NT2/D1 (cell line): Measurements from ENCODE around the gene GPR135.

Experiments used
- SUZ12 ChIP-seq: IDR thresholded peaks from 2 replicates; pipeline ENCODE4 v1.6.1; 2011; ENCODE audit not compliant: insufficient read length, insufficient read depth; ENCODE audit errors: extremely low read depth
- YY1 ChIP-seq: IDR thresholded peaks from 2 replicates; pipeline ENCODE4 v1.6.1; 2011; ENCODE audit not compliant: insufficient read length, insufficient read depth
- ZNF274 ChIP-seq: IDR thresholded peaks from 2 replicates; pipeline ENCODE4 v1.6.1; 2011; ENCODE audit warnings: mild to moderate bottlenecking, low read depth, low read length

DNA sequence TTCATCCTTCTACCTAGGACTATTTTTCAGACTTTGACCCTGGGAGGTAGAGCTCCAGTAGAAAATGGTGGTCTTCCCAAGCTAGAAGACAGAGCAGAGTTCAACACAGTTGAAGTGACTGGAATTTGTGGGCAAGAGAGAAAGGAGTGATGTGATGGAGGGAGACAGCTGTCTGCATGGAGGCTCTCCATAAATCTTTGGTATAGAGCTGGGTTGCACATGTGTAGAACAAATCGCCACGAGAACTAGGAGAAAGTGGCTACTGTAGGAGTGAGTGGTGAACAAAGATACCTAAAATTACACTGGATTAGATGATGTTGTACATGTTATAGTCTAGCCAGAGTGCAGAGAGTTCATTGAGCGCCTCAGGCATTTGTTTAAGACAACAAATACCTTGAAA, 14.5 kb downstream of the GPR135 start:
- TF ChIP-seq YY1 (no peak), ZNF274 (no peak), SUZ12 (no peak)
